ENCODE measurements around the gene LRRC15. TPM values are rescaled to one million over a fixed set of nuclear protein-coding genes. Genes with fewer than 3 reads are reported as not detected.

LRRC15 gene
- total RNA-seq, 1 experiment from 2014 or later = 0.28 TPM

DNA sequence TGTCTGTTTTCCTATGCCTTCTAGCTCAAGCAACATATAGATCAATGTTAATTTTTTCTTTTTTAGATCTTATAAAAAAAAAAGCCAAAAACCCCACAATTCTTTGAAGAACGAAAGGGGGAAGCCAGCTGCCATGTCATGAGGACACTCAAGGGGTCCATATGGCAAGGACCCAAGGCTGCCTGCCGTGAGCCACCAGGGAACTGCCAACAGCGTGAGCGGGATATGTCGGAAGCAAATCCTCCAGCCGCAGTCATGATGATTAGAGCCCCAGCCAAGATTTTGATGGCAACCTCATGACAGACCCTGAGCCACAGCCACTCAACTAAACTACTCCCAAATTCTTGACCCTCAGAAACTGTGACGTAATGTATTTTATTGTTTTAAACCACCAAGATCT is 23.0 kb upstream of the LRRC15 start:
- H3K4me3 ChIP-seq (ENCODE audit: low read depth in 2 of 2, low read length in 2 of 2) = no peak overlapping the region
- no peak for DNase-seq (ENCODE audit: low read depth, low spot score)
- TF ChIP-seq, protein P1, sequence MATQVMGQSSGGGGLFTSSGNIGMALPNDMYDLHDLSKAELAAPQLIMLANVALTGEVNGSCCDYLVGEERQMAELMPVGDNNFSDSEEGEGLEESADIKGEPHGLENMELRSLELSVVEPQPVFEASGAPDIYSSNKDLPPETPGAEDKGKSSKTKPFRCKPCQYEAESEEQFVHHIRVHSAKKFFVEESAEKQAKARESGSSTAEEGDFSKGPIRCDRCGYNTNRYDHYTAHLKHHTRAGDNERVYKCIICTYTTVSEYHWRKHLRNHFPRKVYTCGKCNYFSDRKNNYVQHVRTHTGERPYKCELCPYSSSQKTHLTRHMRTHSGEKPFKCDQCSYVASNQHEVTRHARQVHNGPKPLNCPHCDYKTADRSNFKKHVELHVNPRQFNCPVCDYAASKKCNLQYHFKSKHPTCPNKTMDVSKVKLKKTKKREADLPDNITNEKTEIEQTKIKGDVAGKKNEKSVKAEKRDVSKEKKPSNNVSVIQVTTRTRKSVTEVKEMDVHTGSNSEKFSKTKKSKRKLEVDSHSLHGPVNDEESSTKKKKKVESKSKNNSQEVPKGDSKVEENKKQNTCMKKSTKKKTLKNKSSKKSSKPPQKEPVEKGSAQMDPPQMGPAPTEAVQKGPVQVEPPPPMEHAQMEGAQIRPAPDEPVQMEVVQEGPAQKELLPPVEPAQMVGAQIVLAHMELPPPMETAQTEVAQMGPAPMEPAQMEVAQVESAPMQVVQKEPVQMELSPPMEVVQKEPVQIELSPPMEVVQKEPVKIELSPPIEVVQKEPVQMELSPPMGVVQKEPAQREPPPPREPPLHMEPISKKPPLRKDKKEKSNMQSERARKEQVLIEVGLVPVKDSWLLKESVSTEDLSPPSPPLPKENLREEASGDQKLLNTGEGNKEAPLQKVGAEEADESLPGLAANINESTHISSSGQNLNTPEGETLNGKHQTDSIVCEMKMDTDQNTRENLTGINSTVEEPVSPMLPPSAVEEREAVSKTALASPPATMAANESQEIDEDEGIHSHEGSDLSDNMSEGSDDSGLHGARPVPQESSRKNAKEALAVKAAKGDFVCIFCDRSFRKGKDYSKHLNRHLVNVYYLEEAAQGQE (IDR thresholded peaks at IDR 0.05; ENCODE audit: insufficient read depth in 1 of 2, low read depth in 2 of 2, low read length in 1 of 2) = no peak
- no peak for TF ChIP-seq POLR2AphosphoS5 (IDR thresholded peaks at IDR 0.05; ENCODE audit: low read depth, low read length)
- intact Hi-C loops (cut with micrococcal nuclease; ENCODE audit: unreplicated experiment) (no loop called here), in situ Hi-C loops (cut with HindIII; ENCODE audit: low pct_unique_long_range_greater_than_20kb, low sequenced_read_pairs) (no loop called here)
- no peak overlapping the region for H3K27ac ChIP-seq (ENCODE audit: low read length)
- no peaks in the 10 kb centered on the region for H3K36me3 ChIP-seq (ENCODE audit: control insufficient read depth, insufficient read depth, low read length)
- BruUV-seq (replicated peaks) = no TSS peak
- H3K4me1 ChIP-seq (ENCODE audit: control insufficient read depth, insufficient read depth, low read length) = no peaks in the 10 kb centered on the region
- CTCF ChIA-PET = no interaction called here
- H3K9me3 ChIP-seq (ENCODE audit: control insufficient read depth, insufficient read depth, low read depth, low read length) = no peaks in the 10 kb centered on the region; the same call in 1 of the 2 replicates
- no peak for ATAC-seq
- no peaks in the 10 kb centered on the region; the same call in 1 of the 2 replicates for H3K27me3 ChIP-seq (ENCODE audit: control insufficient read depth, insufficient read depth, low read length)
- POLR2A ChIA-PET = no interaction called here

DNA sequence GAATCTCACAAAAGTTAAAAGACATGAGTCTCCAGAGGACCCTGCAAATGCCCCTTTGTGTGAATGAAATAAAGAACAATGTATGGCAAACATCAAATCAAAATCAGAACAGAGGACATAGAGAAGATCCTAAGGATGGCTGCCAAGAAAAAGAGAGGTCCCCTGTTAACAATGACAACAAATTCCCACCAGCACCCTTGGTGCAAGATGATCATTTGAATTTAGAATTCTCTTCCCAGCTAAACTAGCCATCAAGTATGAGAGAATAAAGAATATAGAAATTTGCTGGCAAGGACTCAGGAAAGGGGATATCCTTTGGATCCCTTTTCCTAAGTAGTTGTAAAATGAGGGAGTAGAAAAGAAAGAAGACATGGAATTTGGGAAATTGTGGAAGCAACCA is 21.3 kb upstream of the LRRC15 start:
- in situ Hi-C loops (cut with HindIII; ENCODE audit: low pct_unique_long_range_greater_than_20kb, low sequenced_read_pairs) = no loop called here
- BruUV-seq (replicated peaks) = no TSS peak
- Histone ChIP-seq H3K4me1 (ENCODE audit: control insufficient read depth, insufficient read depth, low read length) (0 out of 2 replicates have a peak, but pooled peaks cover 6% of the 10 kb centered on the region), H3K27ac (ENCODE audit: low read length) (no peak overlapping the region), H3K4me3 (ENCODE audit: low read depth in 2 of 2, low read length in 2 of 2) (no peak overlapping the region), H3K9me3 (ENCODE audit: control insufficient read depth, insufficient read depth, low read depth, low read length) (no peaks in the 10 kb centered on the region; the same call in 1 of the 2 replicates), H3K27me3 (ENCODE audit: control insufficient read depth, insufficient read depth, low read length) (no peaks in the 10 kb centered on the region; the same call in 1 of the 2 replicates), H3K36me3 (ENCODE audit: control insufficient read depth, insufficient read depth, low read length) (no peaks in the 10 kb centered on the region)
- TF ChIP-seq POLR2AphosphoS5 (IDR thresholded peaks at IDR 0.05; ENCODE audit: low read depth, low read length) (no peak), TCF7L2 (IDR thresholded peaks at IDR 0.05; ENCODE audit: low read depth, low read length) (no peak), SIN3A (IDR thresholded peaks at IDR 0.05; ENCODE audit: borderline replicate concordance, insufficient read depth, low read depth, low read length) (no peak)
- TF ChIP-seq, protein P1 (IDR thresholded peaks at IDR 0.05; ENCODE audit: insufficient read depth in 1 of 2, low read depth in 2 of 2, low read length in 1 of 2) = no peak
- TF ChIP-seq, protein P2, sequence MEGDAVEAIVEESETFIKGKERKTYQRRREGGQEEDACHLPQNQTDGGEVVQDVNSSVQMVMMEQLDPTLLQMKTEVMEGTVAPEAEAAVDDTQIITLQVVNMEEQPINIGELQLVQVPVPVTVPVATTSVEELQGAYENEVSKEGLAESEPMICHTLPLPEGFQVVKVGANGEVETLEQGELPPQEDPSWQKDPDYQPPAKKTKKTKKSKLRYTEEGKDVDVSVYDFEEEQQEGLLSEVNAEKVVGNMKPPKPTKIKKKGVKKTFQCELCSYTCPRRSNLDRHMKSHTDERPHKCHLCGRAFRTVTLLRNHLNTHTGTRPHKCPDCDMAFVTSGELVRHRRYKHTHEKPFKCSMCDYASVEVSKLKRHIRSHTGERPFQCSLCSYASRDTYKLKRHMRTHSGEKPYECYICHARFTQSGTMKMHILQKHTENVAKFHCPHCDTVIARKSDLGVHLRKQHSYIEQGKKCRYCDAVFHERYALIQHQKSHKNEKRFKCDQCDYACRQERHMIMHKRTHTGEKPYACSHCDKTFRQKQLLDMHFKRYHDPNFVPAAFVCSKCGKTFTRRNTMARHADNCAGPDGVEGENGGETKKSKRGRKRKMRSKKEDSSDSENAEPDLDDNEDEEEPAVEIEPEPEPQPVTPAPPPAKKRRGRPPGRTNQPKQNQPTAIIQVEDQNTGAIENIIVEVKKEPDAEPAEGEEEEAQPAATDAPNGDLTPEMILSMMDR (IDR thresholded peaks at IDR 0.05) = no peak
- ATAC-seq (no peak), DNase-seq (ENCODE audit: low read depth, low spot score) (no peak)
- intact Hi-C loops (cut with micrococcal nuclease; ENCODE audit: unreplicated experiment) = no loop called here
- POLR2A ChIA-PET = no interaction called here
- CTCF ChIA-PET = no interaction called here
